Measurements from ENCODE around the gene SKA3. TPM values are rescaled to one million over a fixed set of nuclear protein-coding genes. Genes with fewer than 3 reads are reported as not detected.
"Not testable (repeated sequence)": the region's sequence is repeated elsewhere in the genome, so short reads cannot be mapped to it uniquely, and the experiment has no call there.

The SKA3 gene
- total RNA-seq, 6 experiments from 2014 or later = 0.18 to 2.4 (median 0.75) TPM

- intact Hi-C loops (cut with DNase I) = no loop called here
- ATAC-seq = peak; percentile 51 to 60 (median 54)
Measured at GRCh38 chr13:21176982-21177284, 581 bp upstream of the SKA3 start.

DNA sequence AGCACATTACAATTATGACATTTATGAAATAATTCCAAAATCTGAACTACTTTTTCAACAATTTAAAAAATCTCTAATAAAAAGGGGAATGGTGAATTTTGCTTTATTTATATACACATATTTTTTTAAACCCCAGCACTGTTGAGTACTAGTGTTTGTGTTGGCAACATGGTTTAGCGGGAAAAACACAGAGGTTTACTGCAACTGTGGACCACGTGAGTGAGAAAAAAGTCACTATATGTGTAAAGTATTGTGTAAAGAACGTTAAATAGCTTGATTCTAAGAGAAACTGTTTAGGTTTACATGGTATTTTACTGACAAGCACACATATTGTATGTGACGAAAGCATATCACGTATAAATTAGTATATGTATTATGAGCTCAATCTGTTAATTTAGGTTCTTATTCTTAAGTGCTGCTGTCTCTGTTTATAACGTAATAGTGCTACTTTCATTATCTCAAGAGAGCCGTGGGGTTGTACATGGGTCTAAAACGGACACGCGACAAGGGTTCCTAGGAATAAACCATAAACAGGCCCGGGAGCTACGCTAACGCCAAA is 617 bp downstream of the SKA3 start:
- no peaks in the 10 kb centered on the region for H3K36me3 ChIP-seq
- intact Hi-C loops (cut with DNase I) = no loop called here
- H3K9me3 ChIP-seq = no peaks in the 10 kb centered on the region
- 2% methylated on average over 12 of the region's 13 CpGs for WGBS (ENCODE audit: insufficient coverage, low coverage, low lambda C conversion rate, missing lambda C conversion rate)
- ATAC-seq = no peak
- DNase-seq = no peak
- peak overlapping the region; percentile 82 to 95 (median 94) for H3K4me3 ChIP-seq
- peaks cover 0 to 14% (median 0%) of the 10 kb centered on the region in 4 donors for H3K4me1 ChIP-seq
- no peak for TF ChIP-seq POLR2A (IDR thresholded peaks at IDR 0.05)
- TF ChIP-seq, protein P1, sequence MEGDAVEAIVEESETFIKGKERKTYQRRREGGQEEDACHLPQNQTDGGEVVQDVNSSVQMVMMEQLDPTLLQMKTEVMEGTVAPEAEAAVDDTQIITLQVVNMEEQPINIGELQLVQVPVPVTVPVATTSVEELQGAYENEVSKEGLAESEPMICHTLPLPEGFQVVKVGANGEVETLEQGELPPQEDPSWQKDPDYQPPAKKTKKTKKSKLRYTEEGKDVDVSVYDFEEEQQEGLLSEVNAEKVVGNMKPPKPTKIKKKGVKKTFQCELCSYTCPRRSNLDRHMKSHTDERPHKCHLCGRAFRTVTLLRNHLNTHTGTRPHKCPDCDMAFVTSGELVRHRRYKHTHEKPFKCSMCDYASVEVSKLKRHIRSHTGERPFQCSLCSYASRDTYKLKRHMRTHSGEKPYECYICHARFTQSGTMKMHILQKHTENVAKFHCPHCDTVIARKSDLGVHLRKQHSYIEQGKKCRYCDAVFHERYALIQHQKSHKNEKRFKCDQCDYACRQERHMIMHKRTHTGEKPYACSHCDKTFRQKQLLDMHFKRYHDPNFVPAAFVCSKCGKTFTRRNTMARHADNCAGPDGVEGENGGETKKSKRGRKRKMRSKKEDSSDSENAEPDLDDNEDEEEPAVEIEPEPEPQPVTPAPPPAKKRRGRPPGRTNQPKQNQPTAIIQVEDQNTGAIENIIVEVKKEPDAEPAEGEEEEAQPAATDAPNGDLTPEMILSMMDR (IDR thresholded peaks at IDR 0.05) = no peak
- H3K27me3 ChIP-seq = no peaks in the 10 kb centered on the region
- H3K27ac ChIP-seq = peak overlapping the region in 1 of 3 donors; percentile 91

More at GRCh38 chr13:21176982-21177284, 581 bp upstream of the SKA3 start:
- Histone ChIP-seq H3K9me3 (no peaks in the 10 kb centered on the region), H3K36me3 (no peaks in the 10 kb centered on the region), H3K4me3 (peak overlapping the region; percentile 82 to 95 (median 94)), H3K4me1 (peaks cover 0 to 14% (median 0%) of the 10 kb centered on the region in 4 donors), H3K27ac (peak overlapping the region; percentile 82 to 91 (median 91)), H3K27me3 (no peaks in the 10 kb centered on the region)
- 0% methylated on average over 11 of the region's 26 CpGs for WGBS (ENCODE audit: insufficient coverage, low coverage, low lambda C conversion rate, missing lambda C conversion rate)
- DNase-seq = no peak
- no peak for TF ChIP-seq POLR2A (IDR thresholded peaks at IDR 0.05)
- TF ChIP-seq, protein P1 (IDR thresholded peaks at IDR 0.05) = no peak

DNA sequence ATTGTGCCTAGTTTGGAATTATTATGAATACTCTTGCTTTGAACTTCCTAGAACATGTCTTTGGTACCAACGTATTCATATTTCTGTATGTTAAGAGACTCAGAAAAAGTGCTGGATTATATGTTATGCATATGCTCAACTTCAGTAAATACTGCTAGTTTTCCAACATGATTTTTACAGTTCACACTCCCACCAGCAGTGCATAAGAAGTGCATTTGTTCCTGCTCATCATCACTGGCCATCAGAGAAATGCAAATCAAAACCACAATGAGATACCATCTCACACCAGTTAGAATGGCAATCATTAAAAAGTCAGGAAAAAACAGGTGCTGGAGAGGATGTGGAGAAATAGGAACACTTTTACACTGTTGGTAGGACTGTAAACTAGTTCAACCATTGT is 2.6 kb downstream of the SKA3 start:
- H3K9me3 ChIP-seq; intact Hi-C loops (cut with DNase I); H3K27ac ChIP-seq; H3K36me3 ChIP-seq; DNase-seq; ATAC-seq; H3K27me3 ChIP-seq; H3K4me3 ChIP-seq: not testable (repeated sequence)
- peaks cover 0 to 14% (median 0%) of the 10 kb centered on the region in 4 donors for H3K4me1 ChIP-seq
- 4% methylated on average over 1 of the region's 1 CpG for WGBS (ENCODE audit: insufficient coverage, low coverage, low lambda C conversion rate, missing lambda C conversion rate)

GRCh38 chr13:21171420-21171819 is 4.9 kb downstream of the SKA3 start:
- peaks cover 0 to 8% (median 0%) of the 10 kb centered on the region in 4 donors for H3K4me1 ChIP-seq
- intact Hi-C loops (cut with DNase I) = no loop called here
- WGBS (ENCODE audit: insufficient coverage, low coverage, low lambda C conversion rate, missing lambda C conversion rate) = 98% methylated on average over 5 of the region's 9 CpGs
- ATAC-seq (no peak), DNase-seq (no peak)
- no peak for TF ChIP-seq POLR2A (IDR thresholded peaks at IDR 0.05)
- TF ChIP-seq, protein P1 (IDR thresholded peaks at IDR 0.05) = no peak
- H3K27me3 ChIP-seq = no peaks in the 10 kb centered on the region
- no peaks in the 10 kb centered on the region for H3K36me3 ChIP-seq
- H3K9me3 ChIP-seq = no peaks in the 10 kb centered on the region
- no peak overlapping the region for H3K27ac ChIP-seq
- H3K4me3 ChIP-seq = no peak overlapping the region

DNA sequence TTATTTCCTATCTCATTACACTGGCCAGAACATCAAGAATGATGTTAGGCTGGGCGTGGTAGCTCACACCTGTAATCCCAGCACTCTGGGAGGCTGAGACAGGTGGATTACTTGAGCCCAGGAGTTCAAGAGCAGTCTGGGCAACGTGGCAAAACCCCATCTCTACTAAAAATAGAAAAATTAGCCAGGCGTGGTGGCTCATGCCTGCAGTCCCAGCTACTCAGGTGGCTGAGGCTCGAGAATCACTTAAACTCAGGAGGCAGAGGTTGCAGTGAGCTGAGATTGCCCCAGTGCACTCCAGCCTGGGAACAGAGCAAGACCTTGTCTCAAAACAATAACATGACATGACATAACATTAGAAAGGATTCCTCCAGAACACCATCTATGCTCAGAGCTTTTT is 10.7 kb downstream of the SKA3 start:
- H3K9me3 ChIP-seq; H3K36me3 ChIP-seq; intact Hi-C loops (cut with DNase I); H3K4me1 ChIP-seq; ATAC-seq; H3K27ac ChIP-seq; H3K4me3 ChIP-seq; DNase-seq; H3K27me3 ChIP-seq: not testable (repeated sequence)
- 93% methylated on average over 3 of the region's 4 CpGs for WGBS (ENCODE audit: insufficient coverage, low coverage, low lambda C conversion rate, missing lambda C conversion rate)

All from right lobe of liver (tissue), 6 donors.